Stimulated activated naive CD8-positive, alpha-beta T cell treated with anti-CD3 and anti-CD28 coated beads, Interleukin-15, amount 100 ng/mL, for 72 hours (primary cell): Measurements from ENCODE around the gene TANGO6.

Source experiments
- ATAC-seq: fragments of 150-1000 bp; cut with Tn5 transposase; 2 replicates; pipeline ENCODE4 v1.10.0; 2021; ENCODE audit warnings: mild to moderate bottlenecking, moderate library complexity
- DNase-seq, 2 donors: peaks; one replicate each; pipeline ENCODE4 v3.0.0; 2021 to 2022
- H3K27ac Mint-ChIP-seq, 2 donors: one replicate each; pipeline ENCODE4 v1.8.0; 2022; ENCODE audit warnings: mild to moderate bottlenecking in 2 of 2, mixed read lengths in 2 of 2, moderate library complexity in 2 of 2
- H3K27me3 Mint-ChIP-seq: one replicate; pipeline ENCODE4 v1.8.0; 2022; ENCODE audit warnings: mixed read lengths
- H3K4me1 Mint-ChIP-seq: one replicate; pipeline ENCODE4 v1.8.0; 2022; ENCODE audit warnings: mild to moderate bottlenecking, mixed read lengths
- H3K4me3 Mint-ChIP-seq, 2 donors: one replicate each; pipeline ENCODE4 v1.8.0; 2022; ENCODE audit warnings: mild to moderate bottlenecking in 2 of 2, mixed read lengths in 2 of 2, moderate library complexity in 1 of 2
- H3K9me3 Mint-ChIP-seq, 2 donors: one replicate each; pipeline ENCODE4 v1.8.0; 2022; ENCODE audit warnings: mixed read lengths in 2 of 2

Gene TANGO6

GRCh38 chr16:68848786-68849185 lies 5.5 kb downstream of the TANGO6 start:
- no peaks in the 10 kb centered on the region for H3K27me3 Mint-ChIP-seq
- no peak overlapping the region for H3K4me3 Mint-ChIP-seq
- H3K4me1 Mint-ChIP-seq, result peaks cover 42% of the 10 kb centered on the region
- no peak for ATAC-seq
- H3K9me3 Mint-ChIP-seq, result no peaks in the 10 kb centered on the region
- no peak overlapping the region for H3K27ac Mint-ChIP-seq
- no peak for DNase-seq

- no peaks in the 10 kb centered on the region for H3K27me3 Mint-ChIP-seq
- no peak overlapping the region for H3K4me3 Mint-ChIP-seq
- H3K9me3 Mint-ChIP-seq, result no peaks in the 10 kb centered on the region
- no peak overlapping the region for H3K27ac Mint-ChIP-seq
- ATAC-seq (no peak), DNase-seq (no peak)
- H3K4me1 Mint-ChIP-seq, result peaks cover 25% of the 10 kb centered on the region
Observed at GRCh38 chr16:68850481-68850880, 7.2 kb downstream of the TANGO6 start.

GRCh38 chr16:68851601-68852000 lies 8.3 kb downstream of the TANGO6 start:
- ATAC-seq, result no peak
- peaks cover 23% of the 10 kb centered on the region for H3K4me1 Mint-ChIP-seq
- no peak overlapping the region for H3K27ac Mint-ChIP-seq
- no peak for DNase-seq
- H3K4me3 Mint-ChIP-seq, result no peak overlapping the region
- H3K27me3 Mint-ChIP-seq, result no peaks in the 10 kb centered on the region
- no peaks in the 10 kb centered on the region for H3K9me3 Mint-ChIP-seq

- ATAC-seq, result no peak
- peaks cover 2% of the 10 kb centered on the region for H3K4me1 Mint-ChIP-seq
Observed at GRCh38 chr16:68857479-68857878, 14.1 kb downstream of the TANGO6 start.

GRCh38 chr16:68859828-68860227 lies 16.5 kb downstream of the TANGO6 start:
- no peaks in the 10 kb centered on the region for H3K4me1 Mint-ChIP-seq
- ATAC-seq (no peak), DNase-seq (no peak)
- no peaks in the 10 kb centered on the region for H3K27me3 Mint-ChIP-seq
- no peaks in the 10 kb centered on the region for H3K9me3 Mint-ChIP-seq
- H3K4me3 Mint-ChIP-seq, result no peak overlapping the region
- H3K27ac Mint-ChIP-seq, result no peak overlapping the region

More at GRCh38 chr16:68857479-68857878, 14.1 kb downstream of the TANGO6 start:
- no peak for DNase-seq
- Mint-ChIP-seq H3K27ac (no peak overlapping the region), H3K9me3 (no peaks in the 10 kb centered on the region), H3K4me3 (no peak overlapping the region), H3K27me3 (no peaks in the 10 kb centered on the region)

GRCh38 chr16:68860978-68861892 lies 17.9 kb downstream of the TANGO6 start:
- Mint-ChIP-seq H3K4me1 (no peaks in the 10 kb centered on the region), H3K4me3 (no peak overlapping the region), H3K9me3 (no peaks in the 10 kb centered on the region), H3K27ac (peak overlapping the region; percentile 20 to 23), H3K27me3 (no peaks in the 10 kb centered on the region)
- no peak for ATAC-seq
- DNase-seq, result no peak

GRCh38 chr16:68866933-68867332 lies 23.6 kb downstream of the TANGO6 start:
- no peaks in the 10 kb centered on the region for H3K27me3 Mint-ChIP-seq
- no peak overlapping the region for H3K4me3 Mint-ChIP-seq
- H3K27ac Mint-ChIP-seq, result no peak overlapping the region
- no peaks in the 10 kb centered on the region for H3K4me1 Mint-ChIP-seq
- no peak for ATAC-seq
- H3K9me3 Mint-ChIP-seq, result no peaks in the 10 kb centered on the region
- no peak for DNase-seq

- no peak for DNase-seq
- no peak for ATAC-seq
- Mint-ChIP-seq H3K27me3 (no peaks in the 10 kb centered on the region), H3K4me1 (no peaks in the 10 kb centered on the region), H3K9me3 (no peaks in the 10 kb centered on the region), H3K4me3 (no peak overlapping the region), H3K27ac (no peak overlapping the region)
Observed at GRCh38 chr16:68869492-68870088, 26.3 kb downstream of the TANGO6 start.

- H3K27me3 Mint-ChIP-seq, result no peaks in the 10 kb centered on the region
- H3K4me1 Mint-ChIP-seq, result no peaks in the 10 kb centered on the region
- DNase-seq (no peak), ATAC-seq (no peak)
- no peak overlapping the region for H3K4me3 Mint-ChIP-seq
- no peaks in the 10 kb centered on the region for H3K9me3 Mint-ChIP-seq
- H3K27ac Mint-ChIP-seq, result no peak overlapping the region
Observed at GRCh38 chr16:68873635-68874471, 30.5 kb downstream of the TANGO6 start.

GRCh38 chr16:68875871-68876270 lies 32.5 kb downstream of the TANGO6 start:
- no peaks in the 10 kb centered on the region for H3K4me1 Mint-ChIP-seq
- ATAC-seq (no peak), DNase-seq (no peak)
- H3K9me3 Mint-ChIP-seq, result no peaks in the 10 kb centered on the region
- H3K27ac Mint-ChIP-seq, result no peak overlapping the region
- no peak overlapping the region for H3K4me3 Mint-ChIP-seq
- H3K27me3 Mint-ChIP-seq, result no peaks in the 10 kb centered on the region

- DNase-seq (no peak), ATAC-seq (no peak)
- Mint-ChIP-seq H3K4me3 (no peak overlapping the region), H3K27ac (no peak overlapping the region), H3K9me3 (no peaks in the 10 kb centered on the region), H3K4me1 (no peaks in the 10 kb centered on the region), H3K27me3 (no peaks in the 10 kb centered on the region)
Observed at GRCh38 chr16:68883685-68884084, 40.4 kb downstream of the TANGO6 start.

- no peak overlapping the region for H3K4me3 Mint-ChIP-seq
- no peaks in the 10 kb centered on the region for H3K27me3 Mint-ChIP-seq
- ATAC-seq, result no peak
- no peak overlapping the region for H3K27ac Mint-ChIP-seq
- DNase-seq, result no peak
- no peaks in the 10 kb centered on the region for H3K9me3 Mint-ChIP-seq
- H3K4me1 Mint-ChIP-seq, result no peaks in the 10 kb centered on the region
Observed at GRCh38 chr16:68884401-68884800, 41.1 kb downstream of the TANGO6 start.

- Mint-ChIP-seq H3K4me1 (no peaks in the 10 kb centered on the region), H3K9me3 (no peaks in the 10 kb centered on the region), H3K4me3 (no peak overlapping the region), H3K27ac (no peak overlapping the region), H3K27me3 (no peaks in the 10 kb centered on the region)
- no peak for ATAC-seq
- no peak for DNase-seq
Observed at GRCh38 chr16:68884861-68885720, 41.8 kb downstream of the TANGO6 start.

- Mint-ChIP-seq H3K27me3 (no peaks in the 10 kb centered on the region), H3K9me3 (no peaks in the 10 kb centered on the region), H3K27ac (peak overlapping the region in 1 of 2 donors; percentile 79), H3K4me1 (peaks cover 6% of the 10 kb centered on the region), H3K4me3 (no peak overlapping the region)
- ATAC-seq (no peak), DNase-seq (no peak)
Observed at GRCh38 chr16:68887107-68887506, 43.8 kb downstream of the TANGO6 start.

GRCh38 chr16:68889508-68890150 lies 46.3 kb downstream of the TANGO6 start:
- Mint-ChIP-seq H3K9me3 (no peaks in the 10 kb centered on the region), H3K27ac (no peak overlapping the region), H3K27me3 (no peaks in the 10 kb centered on the region), H3K4me3 (no peak overlapping the region), H3K4me1 (peaks cover 6% of the 10 kb centered on the region)
- no peak for DNase-seq
- ATAC-seq, result no peak
